ENCODE measurements around the gene STAB1. TPM values are rescaled to one million over a fixed set of nuclear protein-coding genes. Genes with fewer than 3 reads are reported as not detected.
A peak's percentile ranks its signal among the peaks of the same experiment; 100 is the strongest.

The STAB1 gene
- total RNA-seq (73.5 TPM), polyA plus RNA-seq (91.8 TPM)

GRCh38 chr3:52494886-52495495 lies at the start of gene STAB1:
TSS of gene STAB1 (plus strand) at chr3:52495338. CDS start at chr3:52495414, 76 bp downstream.
- H3K4me1 ChIP-seq (ENCODE audit: insufficient read depth) = no peaks in the 10 kb centered on the region

GRCh38 chr3:52446042-52446441 lies 49.1 kb upstream of the STAB1 start:
- DNase-seq (ENCODE audit: extremely low spot score) = no peak
- Histone ChIP-seq H3K4me3 (ENCODE audit: low read depth, low read length) (no peak overlapping the region), H3K4me1 (ENCODE audit: insufficient read depth) (no peaks in the 10 kb centered on the region), H3K27ac (ENCODE audit: low read depth) (no peak overlapping the region), H3K36me3 (ENCODE audit: insufficient read depth) (no peaks in the 10 kb centered on the region)
- 89% methylated on average over 4 of the region's 4 CpGs for WGBS

More at GRCh38 chr3:52494886-52495495, at the start of gene STAB1:
- H3K4me3 ChIP-seq (ENCODE audit: low read depth, low read length) = peak within 1 kb of the TSS; percentile 12
- H3K36me3 ChIP-seq (ENCODE audit: insufficient read depth) = peaks cover 12% of the 10 kb centered on the region
- no peak for DNase-seq (ENCODE audit: extremely low spot score)
- H3K27ac ChIP-seq (ENCODE audit: low read depth) = peak within 1 kb of the TSS; percentile 47
- 47% methylated on average over 25 of the region's 25 CpGs for WGBS

- Histone ChIP-seq H3K4me3 (ENCODE audit: low read depth, low read length) (no peak overlapping the region), H3K36me3 (ENCODE audit: insufficient read depth) (no peaks in the 10 kb centered on the region), H3K4me1 (ENCODE audit: insufficient read depth) (no peaks in the 10 kb centered on the region), H3K27ac (ENCODE audit: low read depth) (no peak overlapping the region)
- DNase-seq (ENCODE audit: extremely low spot score) = no peak
- 36% methylated on average over 13 of the region's 13 CpGs for WGBS
These were observed 48.3 kb upstream of the STAB1 start for GRCh38 chr3:52446631-52447511.

GRCh38 chr3:52447512-52448355 lies 47.4 kb upstream of the STAB1 start:
- Histone ChIP-seq H3K4me3 (ENCODE audit: low read depth, low read length) (no peak overlapping the region), H3K36me3 (ENCODE audit: insufficient read depth) (no peaks in the 10 kb centered on the region), H3K4me1 (ENCODE audit: insufficient read depth) (no peaks in the 10 kb centered on the region), H3K27ac (ENCODE audit: low read depth) (no peak overlapping the region)
- WGBS = 71% methylated on average over 12 of the region's 12 CpGs
- DNase-seq (ENCODE audit: extremely low spot score) = no peak

- H3K4me3 ChIP-seq (ENCODE audit: low read depth, low read length) = no peak overlapping the region
- H3K27ac ChIP-seq (ENCODE audit: low read depth) = no peak overlapping the region
- no peaks in the 10 kb centered on the region for H3K4me1 ChIP-seq (ENCODE audit: insufficient read depth)
- H3K36me3 ChIP-seq (ENCODE audit: insufficient read depth) = no peaks in the 10 kb centered on the region
- 87% methylated on average over 11 of the region's 11 CpGs for WGBS
- DNase-seq (ENCODE audit: extremely low spot score) = no peak
These were observed 44.5 kb upstream of the STAB1 start for GRCh38 chr3:52450489-52451236.

- Histone ChIP-seq H3K27ac (ENCODE audit: low read depth) (no peak overlapping the region), H3K4me3 (ENCODE audit: low read depth, low read length) (no peak overlapping the region), H3K36me3 (ENCODE audit: insufficient read depth) (no peaks in the 10 kb centered on the region), H3K4me1 (ENCODE audit: insufficient read depth) (no peaks in the 10 kb centered on the region)
- 82% methylated on average over 24 of the region's 24 CpGs for WGBS
- DNase-seq (ENCODE audit: extremely low spot score) = no peak
These were observed 43.7 kb upstream of the STAB1 start for GRCh38 chr3:52451237-52452083.

- no peak overlapping the region for H3K27ac ChIP-seq (ENCODE audit: low read depth)
- H3K4me1 ChIP-seq (ENCODE audit: insufficient read depth) = no peaks in the 10 kb centered on the region
- 95% methylated on average over 6 of the region's 6 CpGs for WGBS
- DNase-seq (ENCODE audit: extremely low spot score) = no peak
- no peak overlapping the region for H3K4me3 ChIP-seq (ENCODE audit: low read depth, low read length)
- H3K36me3 ChIP-seq (ENCODE audit: insufficient read depth) = no peaks in the 10 kb centered on the region
These were observed 43.0 kb upstream of the STAB1 start for GRCh38 chr3:52452126-52452525.

GRCh38 chr3:52452570-52453221 lies 42.4 kb upstream of the STAB1 start:
- H3K4me1 ChIP-seq (ENCODE audit: insufficient read depth) = no peaks in the 10 kb centered on the region
- WGBS = 76% methylated on average over 11 of the region's 11 CpGs
- DNase-seq (ENCODE audit: extremely low spot score) = no peak
- no peak overlapping the region for H3K27ac ChIP-seq (ENCODE audit: low read depth)
- H3K36me3 ChIP-seq (ENCODE audit: insufficient read depth) = no peaks in the 10 kb centered on the region
- H3K4me3 ChIP-seq (ENCODE audit: low read depth, low read length) = no peak overlapping the region

GRCh38 chr3:52453496-52454249 lies 41.5 kb upstream of the STAB1 start, which contains the start of gene TNNC1:
TSS of gene TNNC1 (minus strand) at chr3:52454041. CDS start at chr3:52454015, 26 bp downstream.
- Histone ChIP-seq H3K4me1 (ENCODE audit: insufficient read depth) (no peaks in the 10 kb centered on the region), H3K36me3 (ENCODE audit: insufficient read depth) (no peaks in the 10 kb centered on the region), H3K4me3 (ENCODE audit: low read depth, low read length) (peak within 1 kb of the TSS; percentile 97), H3K27ac (ENCODE audit: low read depth) (peak within 1 kb of the TSS; percentile 93)
- no peak for DNase-seq (ENCODE audit: extremely low spot score)
- WGBS = 63% methylated on average over 16 of the region's 16 CpGs

GRCh38 chr3:52454250-52454937 lies 40.7 kb upstream of the STAB1 start:
- whole genome bisulfite sequencing = 59% methylated on average over 8 of the region's 8 CpGs
- no peak for DNase-seq (ENCODE audit: extremely low spot score)

GRCh38 chr3:52454938-52455282 lies 40.2 kb upstream of the STAB1 start:
- Histone ChIP-seq H3K36me3 (ENCODE audit: insufficient read depth) (no peaks in the 10 kb centered on the region), H3K4me3 (ENCODE audit: low read depth, low read length) (peak overlapping the region; percentile 97), H3K4me1 (ENCODE audit: insufficient read depth) (no peaks in the 10 kb centered on the region), H3K27ac (ENCODE audit: low read depth) (peak overlapping the region; percentile 93)
- 50% methylated on average over 11 of the region's 11 CpGs for WGBS
- DNase-seq (ENCODE audit: extremely low spot score) = no peak

More at GRCh38 chr3:52454250-52454937, 40.7 kb upstream of the STAB1 start:
- Histone ChIP-seq H3K36me3 (ENCODE audit: insufficient read depth) (no peaks in the 10 kb centered on the region), H3K4me3 (ENCODE audit: low read depth, low read length) (peak overlapping the region; percentile 97), H3K4me1 (ENCODE audit: insufficient read depth) (no peaks in the 10 kb centered on the region), H3K27ac (ENCODE audit: low read depth) (peak overlapping the region; percentile 93)
